AML-193 (cell line): Measurements from ENCODE around the gene MYL3.
"Not testable (repeated sequence)": the region's sequence is repeated elsewhere in the genome, so short reads cannot be mapped to it uniquely, and the experiment has no call there.

ENCODE experiments used
- DNase-seq, 2 experiments: peaks; one replicate each; lab custom pipeline; 2025; lab: John Stamatoyannopoulos, UW

MYL3 gene

GRCh38 chr3:46863261-46863782, at the start of gene MYL3:
MYL3 (minus strand) TSS chr3:46863444; CDS start chr3:46863390, 54 bp downstream.
- DNase-seq = no peak

- no peak for DNase-seq
Observed at GRCh38 chr3:46912986-46913385, 49.7 kb upstream of the MYL3 start.

GRCh38 chr3:46910914-46911313, 47.7 kb upstream of the MYL3 start:
- not testable (repeated sequence) for DNase-seq

GRCh38 chr3:46910166-46910760, 47.0 kb upstream of the MYL3 start:
- no peak for DNase-seq

- peak; percentile 77 to 83 for DNase-seq
Observed at GRCh38 chr3:46909535-46910161, 46.4 kb upstream of the MYL3 start.

GRCh38 chr3:46908986-46909534, 45.8 kb upstream of the MYL3 start:
- no peak for DNase-seq

- DNase-seq = no peak
Observed at GRCh38 chr3:46908294-46908985, 45.2 kb upstream of the MYL3 start.

GRCh38 chr3:46907960-46908293, 44.7 kb upstream of the MYL3 start:
- DNase-seq = no peak

- no peak for DNase-seq
Observed at GRCh38 chr3:46907271-46907670, 44.0 kb upstream of the MYL3 start.

- no peak for DNase-seq
Observed at GRCh38 chr3:46906471-46907058, 43.3 kb upstream of the MYL3 start.

GRCh38 chr3:46905661-46906451, 42.6 kb upstream of the MYL3 start:
- no peak for DNase-seq

GRCh38 chr3:46905213-46905560, 41.9 kb upstream of the MYL3 start:
- DNase-seq = no peak

GRCh38 chr3:46904303-46905212, 41.3 kb upstream of the MYL3 start:
- no peak for DNase-seq

GRCh38 chr3:46903341-46904302, 40.4 kb upstream of the MYL3 start:
- no peak for DNase-seq

GRCh38 chr3:46902188-46902631, 39.0 kb upstream of the MYL3 start:
- DNase-seq = no peak

- no peak for DNase-seq
Observed at GRCh38 chr3:46901591-46902187, 38.4 kb upstream of the MYL3 start.

GRCh38 chr3:46901061-46901460, 37.8 kb upstream of the MYL3 start:
- DNase-seq = no peak

GRCh38 chr3:46900356-46900755, 37.1 kb upstream of the MYL3 start:
- DNase-seq = no peak

GRCh38 chr3:46900007-46900292, 36.7 kb upstream of the MYL3 start:
- no peak for DNase-seq
